Measurements from ENCODE around the gene NACA2.
"Not testable (repeated sequence)": the region's sequence is repeated elsewhere in the genome, so short reads cannot be mapped to it uniquely, and the experiment has no call there.

NACA2 gene

GRCh38 chr17:61575352-61575975, 15.6 kb downstream of the NACA2 start:
- DNase-seq = no peak

- peak; percentile 75 for DNase-seq
These were observed 16.3 kb downstream of the NACA2 start for GRCh38 chr17:61574542-61575351.

- DNase-seq = not testable (repeated sequence)
These were observed 18.5 kb downstream of the NACA2 start for GRCh38 chr17:61572547-61572946.

GRCh38 chr17:61571624-61572023, 19.4 kb downstream of the NACA2 start:
- DNase-seq = no peak

GRCh38 chr17:61570118-61570517, 20.9 kb downstream of the NACA2 start:
- DNase-seq = no peak

GRCh38 chr17:61569525-61569924, 21.5 kb downstream of the NACA2 start:
- not testable (repeated sequence) for DNase-seq

- DNase-seq = no peak
These were observed 22.6 kb downstream of the NACA2 start for GRCh38 chr17:61568219-61569072.

GRCh38 chr17:61567045-61567802, 23.8 kb downstream of the NACA2 start:
- DNase-seq = no peak

- DNase-seq = not testable (repeated sequence)
These were observed 24.6 kb downstream of the NACA2 start for GRCh38 chr17:61566448-61566847.

GRCh38 chr17:61565850-61566249, 25.2 kb downstream of the NACA2 start:
- DNase-seq = not testable (repeated sequence)

GRCh38 chr17:61565213-61565612, 25.8 kb downstream of the NACA2 start:
- DNase-seq = no peak

- no peak for DNase-seq
These were observed 28.7 kb downstream of the NACA2 start for GRCh38 chr17:61562287-61562686.

- no peak for DNase-seq
These were observed 29.7 kb downstream of the NACA2 start for GRCh38 chr17:61561354-61561753.

- DNase-seq = no peak
These were observed 30.9 kb downstream of the NACA2 start for GRCh38 chr17:61560071-61560470.

GRCh38 chr17:61556224-61557188, 34.5 kb downstream of the NACA2 start:
- no peak for DNase-seq

GRCh38 chr17:61555127-61555566, 35.9 kb downstream of the NACA2 start:
- no peak for DNase-seq

- DNase-seq = no peak
These were observed 36.8 kb downstream of the NACA2 start for GRCh38 chr17:61554209-61554608.

- DNase-seq = not testable (repeated sequence)
These were observed 38.5 kb downstream of the NACA2 start for GRCh38 chr17:61552560-61552959.

GRCh38 chr17:61551255-61551742, 39.7 kb downstream of the NACA2 start:
- peak; percentile 80 for DNase-seq

- DNase-seq = no peak
These were observed 43.9 kb downstream of the NACA2 start for GRCh38 chr17:61547113-61547512.

- no peak for DNase-seq
These were observed 45.6 kb downstream of the NACA2 start for GRCh38 chr17:61545335-61545938.
